Loucy (cell line): ENCODE results near the gene GAPDHS.

Experiments used
- H2AFZ ChIP-seq: fragments of 200-600 bp; sonication (generic); 2 replicates; pipeline ENCODE4 v1.6.0; 2016; ENCODE audit warnings: antibody characterized with exemption, mild to moderate bottlenecking, low read length, moderate library complexity
- H3F3A ChIP-seq: fragments of 200-600 bp; 2 replicates; pipeline ENCODE4 v1.6.0; 2016; ENCODE audit warnings: antibody characterized with exemption, low read depth, mild to moderate bottlenecking
- H3K27me3 ChIP-seq: fragments of 200-600 bp; sonication (generic); 2 replicates; pipeline ENCODE4 v1.6.1; 2014; ENCODE audit warnings: low read length, mild to moderate bottlenecking; ENCODE audit not compliant: insufficient read depth, poor library complexity, severe bottlenecking
- H3K36me3 ChIP-seq: fragments of 200-600 bp; sonication (generic); 2 replicates; pipeline ENCODE4 v1.6.1; 2016; ENCODE audit warnings: low read length; ENCODE audit not compliant: insufficient read depth
- H3K4me1 ChIP-seq: fragments of 200-600 bp; sonication (generic); 2 replicates; pipeline ENCODE4 v1.5.1; 2014; ENCODE audit warnings: low read length, mild to moderate bottlenecking; ENCODE audit not compliant: insufficient read depth, poor library complexity, severe bottlenecking
- H3K4me2 ChIP-seq: fragments of 200-600 bp; sonication (generic); 2 replicates; pipeline ENCODE4 v1.6.0; 2014; ENCODE audit warnings: antibody characterized with exemption, low read length, low read depth, mild to moderate bottlenecking; ENCODE audit not compliant: poor library complexity, severe bottlenecking
- H3K4me3 ChIP-seq: fragments of 200-600 bp; sonication (generic); 2 replicates; pipeline ENCODE4 v1.5.1; 2014; ENCODE audit warnings: low read length, mild to moderate bottlenecking, mixed read lengths; ENCODE audit not compliant: poor library complexity, severe bottlenecking
- H3K79me2 ChIP-seq: fragments of 200-600 bp; sonication (generic); 2 replicates; pipeline ENCODE4 v1.6.1; 2014; ENCODE audit warnings: low read length; ENCODE audit not compliant: insufficient read depth
- H3K9ac ChIP-seq: fragments of 200-600 bp; sonication (generic); 2 replicates; pipeline ENCODE4 v1.6.0; 2014; ENCODE audit warnings: mild to moderate bottlenecking, low read depth, low read length, moderate library complexity; ENCODE audit not compliant: poor library complexity, severe bottlenecking
- H3K9me2 ChIP-seq: fragments of 200-600 bp; sonication (generic); replicated peaks from 2 replicates; pipeline ENCODE4 v1.6.1; 2016; ENCODE audit warnings: low read depth, low read length, mixed read lengths
- H3K9me3 ChIP-seq: fragments of 200-600 bp; sonication (generic); 2 replicates; pipeline ENCODE4 v1.6.1; 2014; ENCODE audit warnings: mild to moderate bottlenecking, antibody characterized with exemption, low read length, low read depth; ENCODE audit not compliant: insufficient read depth
- H4K20me1 ChIP-seq: fragments of 200-600 bp; sonication (generic); 2 replicates; pipeline ENCODE4 v1.6.0; 2014; ENCODE audit warnings: antibody characterized with exemption, low read length, mild to moderate bottlenecking; ENCODE audit not compliant: insufficient read depth, poor library complexity, severe bottlenecking
- CTCF ChIP-seq: fragments of 200-600 bp; sonication (generic); conservative IDR thresholded peaks from 2 replicates; pipeline ENCODE4 v1.5.1; 2014; ENCODE audit warnings: mild to moderate bottlenecking, antibody characterized with exemption, low read length
- EZH2phosphoT487 ChIP-seq: fragments of 200-600 bp; IDR thresholded peaks from 2 replicates; pipeline ENCODE4 v1.6.1; 2018; ENCODE audit warnings: antibody characterized with exemption, mild to moderate bottlenecking, moderate library complexity, borderline replicate concordance

GAPDHS gene

DNA sequence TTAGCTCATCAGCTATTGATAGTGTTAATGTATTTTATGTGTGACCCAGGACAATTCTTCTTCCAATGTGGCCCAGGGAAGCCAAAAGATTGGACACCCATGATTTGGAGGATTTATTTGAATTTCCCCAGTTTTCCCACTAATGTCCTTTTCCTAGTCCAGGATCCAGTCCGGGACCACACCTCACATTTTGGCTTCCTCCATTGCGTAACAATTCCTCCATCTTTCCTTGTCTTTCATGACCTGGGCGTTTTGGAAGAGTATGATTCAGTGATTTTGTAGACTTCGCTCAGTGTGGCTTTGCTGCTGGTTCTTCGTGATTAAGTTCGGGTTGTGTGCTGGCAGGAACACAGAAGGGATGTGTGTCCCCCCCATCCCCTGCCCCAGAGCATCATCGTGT, 33.5 kb downstream of the GAPDHS start:
- Histone ChIP-seq H3K4me1 (no peaks in the 10 kb centered on the region), H3K27me3 (no peaks in the 10 kb centered on the region), H3K9ac (no peak overlapping the region), H4K20me1 (no peaks in the 10 kb centered on the region), H3F3A (no peaks in the 10 kb centered on the region), H3K4me2 (no peak overlapping the region), H3K36me3 (no peaks in the 10 kb centered on the region), H3K9me2 (no peaks in the 10 kb centered on the region), H3K4me3 (no peak overlapping the region), H2AFZ (no peak overlapping the region), H3K79me2 (no peaks in the 10 kb centered on the region), H3K9me3 (no peaks in the 10 kb centered on the region)
- no peak for TF ChIP-seq CTCF
- TF ChIP-seq EZH2phosphoT487: no peak

DNA sequence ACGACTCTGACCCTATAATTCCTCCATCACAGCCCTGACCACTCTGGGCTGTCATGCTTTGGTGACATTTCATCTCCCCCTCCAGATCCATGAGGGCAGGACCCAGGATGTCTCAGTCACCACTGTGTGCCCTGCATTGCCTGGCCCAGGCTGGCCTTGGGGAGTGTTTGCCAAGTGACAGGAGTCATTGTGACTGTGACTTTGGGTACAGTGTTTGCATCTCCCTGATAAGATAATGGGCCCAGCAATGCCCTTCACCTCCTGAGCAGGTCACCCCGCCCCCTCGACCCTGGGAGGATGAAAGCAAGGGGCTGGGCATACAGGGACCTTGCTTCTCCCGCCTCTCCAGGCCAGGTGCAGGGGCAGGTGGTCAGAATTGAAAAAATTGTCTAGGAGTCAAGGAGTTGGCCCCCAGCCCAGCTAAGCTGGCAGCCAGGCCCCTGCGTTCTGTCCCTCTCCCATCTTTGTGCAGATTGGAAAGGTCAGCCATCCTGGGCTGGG, 36.1 kb downstream of the GAPDHS start:
- Histone ChIP-seq H3K36me3 (no peaks in the 10 kb centered on the region), H2AFZ (no peak overlapping the region), H3K27me3 (no peaks in the 10 kb centered on the region), H3K9me3 (no peaks in the 10 kb centered on the region), H3K4me2 (no peak overlapping the region), H3K79me2 (no peaks in the 10 kb centered on the region), H3F3A (no peaks in the 10 kb centered on the region), H3K4me1 (no peaks in the 10 kb centered on the region), H3K9ac (no peak overlapping the region), H4K20me1 (no peaks in the 10 kb centered on the region), H3K4me3 (no peak overlapping the region), H3K9me2 (no peaks in the 10 kb centered on the region)
- TF ChIP-seq CTCF (no peak), EZH2phosphoT487 (no peak)

DNA sequence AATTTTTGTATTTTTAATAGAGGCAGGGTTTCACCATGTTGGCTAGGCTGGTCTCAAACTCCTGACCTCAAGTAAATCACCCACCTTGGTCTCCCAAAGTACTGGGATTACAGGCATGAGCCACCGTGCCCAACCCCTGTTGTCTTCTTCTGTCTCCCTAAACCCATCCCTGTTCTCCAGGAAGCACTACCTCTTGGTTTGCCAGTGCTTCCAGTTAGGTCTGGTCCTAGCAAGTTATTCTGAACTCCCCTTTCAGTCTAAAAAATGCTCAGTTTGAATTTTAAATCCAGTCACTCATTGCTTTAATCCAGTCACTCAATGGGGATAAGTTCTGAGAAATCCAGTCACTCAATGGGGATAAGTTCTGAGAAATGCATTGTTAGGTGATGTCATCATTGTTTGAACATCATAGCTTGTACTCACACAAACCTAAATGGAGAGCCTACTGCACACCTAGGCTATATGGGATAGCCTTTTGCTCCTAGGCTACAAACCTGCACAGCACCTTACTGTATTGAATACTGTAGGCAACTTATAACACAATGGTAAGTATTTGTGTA, 38.2 kb downstream of the GAPDHS start:
- no peak overlapping the region for H2AFZ ChIP-seq
- no peaks in the 10 kb centered on the region for H3K79me2 ChIP-seq
- no peaks in the 10 kb centered on the region for H3K36me3 ChIP-seq
- TF ChIP-seq EZH2phosphoT487: no peak
- no peak for TF ChIP-seq CTCF
- no peaks in the 10 kb centered on the region for H3K9me3 ChIP-seq
- H4K20me1 ChIP-seq: no peaks in the 10 kb centered on the region
- no peak overlapping the region for H3K9ac ChIP-seq
- H3K4me1 ChIP-seq: no peaks in the 10 kb centered on the region
- no peak overlapping the region for H3K4me2 ChIP-seq
- no peaks in the 10 kb centered on the region for H3F3A ChIP-seq
- H3K27me3 ChIP-seq: no peaks in the 10 kb centered on the region
- H3K9me2 ChIP-seq: no peaks in the 10 kb centered on the region
- no peak overlapping the region for H3K4me3 ChIP-seq
